ENCODE data around the gene SPTLC2. TPM values are rescaled to one million over a fixed set of nuclear protein-coding genes. Genes with fewer than 3 reads are reported as not detected.

Gene SPTLC2
- total RNA-seq, 1 experiment from 2014 or later = 15.8 TPM

DNA sequence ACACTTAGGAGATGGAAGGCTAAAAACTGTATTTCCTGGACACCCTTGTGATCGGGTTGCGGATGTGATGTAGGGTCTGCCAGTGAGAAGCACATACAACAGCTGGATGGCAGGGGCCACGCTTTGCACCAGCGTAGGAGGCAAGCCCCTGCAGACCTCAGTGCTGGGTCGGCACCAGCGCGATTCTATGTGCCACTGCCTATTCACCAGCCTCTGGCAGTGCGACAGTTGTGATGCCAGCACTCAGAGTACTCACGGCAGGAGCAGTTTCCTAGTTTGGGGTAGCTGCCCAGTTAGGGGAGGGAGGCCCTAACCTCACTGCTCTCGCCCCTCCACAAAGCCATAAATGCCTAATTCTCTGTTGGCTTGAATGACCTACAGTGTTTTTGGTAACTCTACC, 31.6 kb downstream of the SPTLC2 start:
- intact Hi-C loops (cut with micrococcal nuclease) = no loop called here
- CTCF ChIA-PET = no interaction called here
- BruUV-seq (replicated peaks) = no TSS peak
- no peaks in the 10 kb centered on the region for H3K4me1 Mint-ChIP-seq (ENCODE audit: insufficient read depth, unreplicated experiment)
- H3K36me3 Mint-ChIP-seq (ENCODE audit: insufficient read depth, unreplicated experiment) = no peaks in the 10 kb centered on the region
- POLR2A ChIA-PET = no interaction called here
- no peaks in the 10 kb centered on the region for H3K9me3 Mint-ChIP-seq (ENCODE audit: unreplicated experiment)
- H3K4me3 Mint-ChIP-seq (ENCODE audit: unreplicated experiment) = no peak overlapping the region
- TF ChIP-seq, protein P1, sequence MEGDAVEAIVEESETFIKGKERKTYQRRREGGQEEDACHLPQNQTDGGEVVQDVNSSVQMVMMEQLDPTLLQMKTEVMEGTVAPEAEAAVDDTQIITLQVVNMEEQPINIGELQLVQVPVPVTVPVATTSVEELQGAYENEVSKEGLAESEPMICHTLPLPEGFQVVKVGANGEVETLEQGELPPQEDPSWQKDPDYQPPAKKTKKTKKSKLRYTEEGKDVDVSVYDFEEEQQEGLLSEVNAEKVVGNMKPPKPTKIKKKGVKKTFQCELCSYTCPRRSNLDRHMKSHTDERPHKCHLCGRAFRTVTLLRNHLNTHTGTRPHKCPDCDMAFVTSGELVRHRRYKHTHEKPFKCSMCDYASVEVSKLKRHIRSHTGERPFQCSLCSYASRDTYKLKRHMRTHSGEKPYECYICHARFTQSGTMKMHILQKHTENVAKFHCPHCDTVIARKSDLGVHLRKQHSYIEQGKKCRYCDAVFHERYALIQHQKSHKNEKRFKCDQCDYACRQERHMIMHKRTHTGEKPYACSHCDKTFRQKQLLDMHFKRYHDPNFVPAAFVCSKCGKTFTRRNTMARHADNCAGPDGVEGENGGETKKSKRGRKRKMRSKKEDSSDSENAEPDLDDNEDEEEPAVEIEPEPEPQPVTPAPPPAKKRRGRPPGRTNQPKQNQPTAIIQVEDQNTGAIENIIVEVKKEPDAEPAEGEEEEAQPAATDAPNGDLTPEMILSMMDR (IDR thresholded peaks at IDR 0.05; ENCODE audit: unreplicated experiment) = no peak
- no peak overlapping the region for H3K27ac Mint-ChIP-seq (ENCODE audit: low read depth, unreplicated experiment)
- H3K27me3 Mint-ChIP-seq (ENCODE audit: insufficient read depth, unreplicated experiment) = no peaks in the 10 kb centered on the region
- DNase-seq (ENCODE audit: unreplicated experiment) = no peak

DNA sequence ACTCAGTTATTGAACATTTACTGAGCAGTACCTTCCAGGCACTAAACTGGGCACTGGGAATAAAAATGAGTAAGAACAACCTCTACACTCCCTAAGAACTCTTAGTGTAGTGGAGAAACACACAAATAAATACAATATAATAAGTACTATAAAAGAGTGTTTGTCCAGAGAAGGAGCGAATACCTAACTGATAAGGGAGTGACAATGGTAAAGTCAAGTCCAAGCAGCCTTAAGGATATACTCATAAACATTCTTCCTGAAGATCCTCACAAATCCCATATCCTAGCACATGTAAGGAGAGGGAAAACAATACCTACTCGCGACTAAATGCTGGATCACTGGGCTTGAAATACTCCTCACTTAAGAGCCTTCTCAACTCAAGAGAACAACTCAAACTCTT, 32.8 kb downstream of the SPTLC2 start:
- H3K36me3 Mint-ChIP-seq (ENCODE audit: insufficient read depth, unreplicated experiment) = no peaks in the 10 kb centered on the region
- no peak for DNase-seq (ENCODE audit: unreplicated experiment)
- no TSS peak for BruUV-seq (replicated peaks)
- ChIA-PET POLR2A (no interaction called here), CTCF (no interaction called here)
- no peaks in the 10 kb centered on the region for H3K4me1 Mint-ChIP-seq (ENCODE audit: insufficient read depth, unreplicated experiment)
- H3K27me3 Mint-ChIP-seq (ENCODE audit: insufficient read depth, unreplicated experiment) = no peaks in the 10 kb centered on the region
- no peak overlapping the region for H3K4me3 Mint-ChIP-seq (ENCODE audit: unreplicated experiment)
- no peaks in the 10 kb centered on the region for H3K9me3 Mint-ChIP-seq (ENCODE audit: unreplicated experiment)
- TF ChIP-seq, protein P1 (IDR thresholded peaks at IDR 0.05; ENCODE audit: unreplicated experiment) = no peak
- no peak overlapping the region for H3K27ac Mint-ChIP-seq (ENCODE audit: low read depth, unreplicated experiment)
- intact Hi-C loops (cut with micrococcal nuclease) = no loop called here

DNA sequence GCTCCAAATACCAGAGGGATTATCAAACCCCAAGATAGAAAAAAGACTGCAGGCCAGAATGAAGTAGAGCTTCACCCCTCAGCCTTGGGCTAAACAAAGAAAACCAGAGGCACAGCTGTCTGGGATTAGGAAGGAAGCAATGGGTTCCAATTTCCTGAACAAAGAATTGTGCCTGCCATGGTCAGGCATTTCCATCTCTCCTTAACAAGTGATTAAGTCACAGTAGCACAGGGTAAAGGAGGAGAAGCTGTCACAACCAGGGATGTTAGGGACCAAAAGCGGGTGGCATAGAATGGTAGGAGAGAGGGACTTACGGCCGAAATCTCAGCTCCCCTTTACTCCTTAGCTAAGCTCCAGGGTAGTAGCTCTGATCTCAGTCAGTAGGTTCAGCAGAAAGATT, 33.9 kb downstream of the SPTLC2 start:
- DNase-seq (ENCODE audit: unreplicated experiment) = no peak
- ChIA-PET POLR2A (no interaction called here), CTCF (interaction anchor here (1.0 to 1.5 kb wide), 2 partner anchors 14 to 25 kb away, joined by 3 to 5 read pairs; no protein-coding TSS in a partner anchor)
- H3K27me3 Mint-ChIP-seq (ENCODE audit: insufficient read depth, unreplicated experiment) = no peaks in the 10 kb centered on the region
- no peaks in the 10 kb centered on the region for H3K36me3 Mint-ChIP-seq (ENCODE audit: insufficient read depth, unreplicated experiment)
- BruUV-seq (replicated peaks) = no TSS peak
- TF ChIP-seq, protein P1 (IDR thresholded peaks at IDR 0.05; ENCODE audit: unreplicated experiment) = no peak
- no peak overlapping the region for H3K4me3 Mint-ChIP-seq (ENCODE audit: unreplicated experiment)
- no peaks in the 10 kb centered on the region for H3K4me1 Mint-ChIP-seq (ENCODE audit: insufficient read depth, unreplicated experiment)
- no peaks in the 10 kb centered on the region for H3K9me3 Mint-ChIP-seq (ENCODE audit: unreplicated experiment)
- intact Hi-C loops (cut with micrococcal nuclease) = no loop called here
- H3K27ac Mint-ChIP-seq (ENCODE audit: low read depth, unreplicated experiment) = no peak overlapping the region

DNA sequence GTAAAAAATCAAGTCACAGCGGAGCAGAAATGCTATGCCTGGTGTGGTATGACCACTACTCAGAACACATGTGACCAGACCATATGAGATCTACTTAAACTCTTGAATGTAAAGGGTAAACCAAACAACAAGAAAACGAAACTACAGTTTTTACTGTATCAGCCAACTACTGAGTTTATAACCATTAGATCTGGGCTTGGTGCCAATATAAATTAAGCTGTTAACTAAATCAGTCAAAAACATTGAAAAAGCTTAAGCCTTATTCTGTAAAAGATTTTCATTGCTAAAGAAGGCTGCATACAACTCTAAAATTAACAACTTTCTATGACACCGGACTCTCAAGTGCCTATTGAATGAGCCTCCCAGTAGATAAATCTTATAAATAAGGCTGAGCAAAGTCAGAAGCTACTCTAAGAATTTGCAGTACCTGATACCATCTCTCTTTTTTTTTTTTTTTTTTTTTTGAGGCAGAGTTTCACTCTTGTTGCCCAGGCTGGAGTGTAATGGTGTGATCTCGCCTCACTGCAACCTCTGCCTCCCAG, 35.4 kb downstream of the SPTLC2 start:
- no TSS peak for BruUV-seq (replicated peaks)
- Mint-ChIP-seq H3K36me3 (ENCODE audit: insufficient read depth, unreplicated experiment) (no peaks in the 10 kb centered on the region), H3K4me1 (ENCODE audit: insufficient read depth, unreplicated experiment) (no peaks in the 10 kb centered on the region), H3K27ac (ENCODE audit: low read depth, unreplicated experiment) (peak overlapping the region; percentile 46), H3K9me3 (ENCODE audit: unreplicated experiment) (no peaks in the 10 kb centered on the region), H3K27me3 (ENCODE audit: insufficient read depth, unreplicated experiment) (no peaks in the 10 kb centered on the region), H3K4me3 (ENCODE audit: unreplicated experiment) (peak overlapping the region; percentile 48)
- intact Hi-C loops (cut with micrococcal nuclease) = no loop called here
- ChIA-PET POLR2A (no interaction called here), CTCF (interaction anchor here (0.5 kb wide), 1 partner anchor 264 kb away, joined by 4 read pairs; no protein-coding TSS in a partner anchor)
- TF ChIP-seq, protein P1 (IDR thresholded peaks at IDR 0.05; ENCODE audit: unreplicated experiment) = no peak
- peak; percentile 49 for DNase-seq (ENCODE audit: unreplicated experiment)

All from MCF 10A (cell line).